ENCODE measurements around the gene ATF7IP.

The ATF7IP gene

GRCh38 chr12:14417715-14418114 lies 52.2 kb downstream of the ATF7IP start:
- Mint-ChIP-seq H3K36me3 (peaks cover 35% of the 10 kb centered on the region), H3K27ac (peak overlapping the region; percentile 43), H3K4me3 (peak overlapping the region; percentile 52), H3K9me3 (peaks cover 6% of the 10 kb centered on the region), H3K27me3 (no peaks in the 10 kb centered on the region), H3K4me1 (peaks cover 25% of the 10 kb centered on the region)
- ATAC-seq (ENCODE audit: low read depth), result peak; percentile 69
- DNase-seq (ENCODE audit: low spot score in 2 of 2), result peak in 1 of 2 donors; percentile 34

GRCh38 chr12:14418451-14418890 lies 53.0 kb downstream of the ATF7IP start:
- Mint-ChIP-seq H3K27ac (peak overlapping the region; percentile 60), H3K9me3 (peaks cover 6% of the 10 kb centered on the region), H3K27me3 (no peaks in the 10 kb centered on the region), H3K4me3 (no peak overlapping the region), H3K4me1 (peaks cover 31% of the 10 kb centered on the region), H3K36me3 (peaks cover 39% of the 10 kb centered on the region)
- peak; percentile 14 for ATAC-seq (ENCODE audit: low read depth)
- no peak for DNase-seq (ENCODE audit: low spot score in 2 of 2)

GRCh38 chr12:14422516-14423230 lies 57.2 kb downstream of the ATF7IP start:
- ATAC-seq (ENCODE audit: low read depth) (no peak), DNase-seq (ENCODE audit: low spot score in 2 of 2) (no peak)
- H3K27me3 Mint-ChIP-seq, result no peaks in the 10 kb centered on the region
- peak overlapping the region; percentile 38 for H3K27ac Mint-ChIP-seq
- peaks cover 54% of the 10 kb centered on the region for H3K36me3 Mint-ChIP-seq
- H3K4me1 Mint-ChIP-seq, result peaks cover 33% of the 10 kb centered on the region
- peaks cover 3% of the 10 kb centered on the region for H3K9me3 Mint-ChIP-seq
- no peak overlapping the region for H3K4me3 Mint-ChIP-seq

- no peak for ATAC-seq (ENCODE audit: low read depth)
- Mint-ChIP-seq H3K9me3 (peaks cover 3% of the 10 kb centered on the region), H3K27ac (peak overlapping the region; percentile 51), H3K27me3 (no peaks in the 10 kb centered on the region), H3K4me3 (no peak overlapping the region), H3K36me3 (peaks cover 62% of the 10 kb centered on the region), H3K4me1 (peaks cover 38% of the 10 kb centered on the region)
- no peak for DNase-seq (ENCODE audit: low spot score in 2 of 2)
Measured at GRCh38 chr12:14424545-14424944, 59.1 kb downstream of the ATF7IP start.

GRCh38 chr12:14426792-14427191 lies 61.3 kb downstream of the ATF7IP start:
- peaks cover 42% of the 10 kb centered on the region for H3K4me1 Mint-ChIP-seq
- peaks cover 54% of the 10 kb centered on the region for H3K36me3 Mint-ChIP-seq
- ATAC-seq (ENCODE audit: low read depth) (no peak), DNase-seq (ENCODE audit: low spot score in 2 of 2) (no peak)
- H3K27ac Mint-ChIP-seq, result no peak overlapping the region
- peaks cover 9% of the 10 kb centered on the region for H3K9me3 Mint-ChIP-seq
- no peak overlapping the region for H3K4me3 Mint-ChIP-seq
- no peaks in the 10 kb centered on the region for H3K27me3 Mint-ChIP-seq

GRCh38 chr12:14427929-14428328 lies 62.4 kb downstream of the ATF7IP start:
- peaks cover 47% of the 10 kb centered on the region for H3K36me3 Mint-ChIP-seq
- H3K27me3 Mint-ChIP-seq, result no peaks in the 10 kb centered on the region
- no peak for ATAC-seq (ENCODE audit: low read depth)
- H3K9me3 Mint-ChIP-seq, result peaks cover 6% of the 10 kb centered on the region
- H3K4me3 Mint-ChIP-seq, result no peak overlapping the region
- H3K4me1 Mint-ChIP-seq, result peaks cover 43% of the 10 kb centered on the region
- no peak for DNase-seq (ENCODE audit: low spot score in 2 of 2)
- H3K27ac Mint-ChIP-seq, result peak overlapping the region; percentile 54

GRCh38 chr12:14430394-14430986 lies 65.0 kb downstream of the ATF7IP start:
- ATAC-seq (ENCODE audit: low read depth) (no peak), DNase-seq (ENCODE audit: low spot score in 2 of 2) (no peak)
- no peaks in the 10 kb centered on the region for H3K27me3 Mint-ChIP-seq
- peaks cover 33% of the 10 kb centered on the region for H3K36me3 Mint-ChIP-seq
- H3K27ac Mint-ChIP-seq, result peak overlapping the region; percentile 38
- H3K9me3 Mint-ChIP-seq, result peaks cover 6% of the 10 kb centered on the region
- peaks cover 33% of the 10 kb centered on the region for H3K4me1 Mint-ChIP-seq
- H3K4me3 Mint-ChIP-seq, result no peak overlapping the region

GRCh38 chr12:14431975-14432374 lies 66.5 kb downstream of the ATF7IP start:
- peaks cover 35% of the 10 kb centered on the region for H3K36me3 Mint-ChIP-seq
- H3K9me3 Mint-ChIP-seq, result peaks cover 6% of the 10 kb centered on the region
- H3K4me1 Mint-ChIP-seq, result peaks cover 30% of the 10 kb centered on the region
- H3K27me3 Mint-ChIP-seq, result no peaks in the 10 kb centered on the region
- no peak overlapping the region for H3K4me3 Mint-ChIP-seq
- no peak for ATAC-seq (ENCODE audit: low read depth)
- H3K27ac Mint-ChIP-seq, result peak overlapping the region; percentile 83
- DNase-seq (ENCODE audit: low spot score in 2 of 2), result no peak

- Mint-ChIP-seq H3K27ac (peak overlapping the region; percentile 50), H3K4me3 (no peak overlapping the region), H3K4me1 (peaks cover 15% of the 10 kb centered on the region), H3K9me3 (peaks cover 2% of the 10 kb centered on the region), H3K27me3 (no peaks in the 10 kb centered on the region), H3K36me3 (peaks cover 33% of the 10 kb centered on the region)
- ATAC-seq (ENCODE audit: low read depth), result no peak
- no peak for DNase-seq (ENCODE audit: low spot score in 2 of 2)
Measured at GRCh38 chr12:14435627-14436026, 70.1 kb downstream of the ATF7IP start.

- no peaks in the 10 kb centered on the region for H3K27me3 Mint-ChIP-seq
- peaks cover 7% of the 10 kb centered on the region for H3K4me1 Mint-ChIP-seq
- DNase-seq (ENCODE audit: low spot score in 2 of 2), result no peak
- ATAC-seq (ENCODE audit: low read depth), result no peak
- H3K9me3 Mint-ChIP-seq, result peaks cover 4% of the 10 kb centered on the region
- no peak overlapping the region for H3K4me3 Mint-ChIP-seq
- peaks cover 31% of the 10 kb centered on the region for H3K36me3 Mint-ChIP-seq
- peak overlapping the region; percentile 79 for H3K27ac Mint-ChIP-seq
Measured at GRCh38 chr12:14442221-14442881, 76.9 kb downstream of the ATF7IP start.

GRCh38 chr12:14443531-14443930 lies 78.0 kb downstream of the ATF7IP start:
- ATAC-seq (ENCODE audit: low read depth) (no peak), DNase-seq (ENCODE audit: low spot score in 2 of 2) (no peak)
- Mint-ChIP-seq H3K27me3 (no peaks in the 10 kb centered on the region), H3K4me3 (no peak overlapping the region), H3K27ac (peak overlapping the region; percentile 79), H3K4me1 (peaks cover 10% of the 10 kb centered on the region), H3K36me3 (peaks cover 37% of the 10 kb centered on the region), H3K9me3 (peaks cover 4% of the 10 kb centered on the region)

GRCh38 chr12:14450479-14450878 lies 85.0 kb downstream of the ATF7IP start:
- Mint-ChIP-seq H3K27ac (peak overlapping the region; percentile 86), H3K4me3 (no peak overlapping the region), H3K4me1 (peaks cover 41% of the 10 kb centered on the region), H3K9me3 (no peaks in the 10 kb centered on the region), H3K36me3 (peaks cover 61% of the 10 kb centered on the region), H3K27me3 (no peaks in the 10 kb centered on the region)
- no peak for ATAC-seq (ENCODE audit: low read depth)
- DNase-seq (ENCODE audit: low spot score in 2 of 2), result no peak

- Mint-ChIP-seq H3K9me3 (no peaks in the 10 kb centered on the region), H3K36me3 (peaks cover 67% of the 10 kb centered on the region), H3K27me3 (no peaks in the 10 kb centered on the region), H3K27ac (peak overlapping the region; percentile 86), H3K4me1 (peaks cover 41% of the 10 kb centered on the region), H3K4me3 (no peak overlapping the region)
- no peak for ATAC-seq (ENCODE audit: low read depth)
- no peak for DNase-seq (ENCODE audit: low spot score in 2 of 2)
Measured at GRCh38 chr12:14452336-14452735, 86.9 kb downstream of the ATF7IP start.

GRCh38 chr12:14452865-14453264 lies 87.4 kb downstream of the ATF7IP start:
- Mint-ChIP-seq H3K27ac (peak overlapping the region; percentile 86), H3K9me3 (no peaks in the 10 kb centered on the region), H3K4me1 (peaks cover 38% of the 10 kb centered on the region), H3K36me3 (peaks cover 62% of the 10 kb centered on the region), H3K4me3 (no peak overlapping the region), H3K27me3 (no peaks in the 10 kb centered on the region)
- no peak for ATAC-seq (ENCODE audit: low read depth)
- DNase-seq (ENCODE audit: low spot score in 2 of 2), result no peak

Measured in memory B cell (primary cell).